ENCODE measurements around the gene CCDC106. TPM values are rescaled to one million over a fixed set of nuclear protein-coding genes. Genes with fewer than 3 reads are reported as not detected.
A peak's percentile ranks its signal among the peaks of the same experiment; 100 is the strongest.

CCDC106 gene
- total RNA-seq, 1 experiment from 2014 or later, result 19.9 TPM

DNA sequence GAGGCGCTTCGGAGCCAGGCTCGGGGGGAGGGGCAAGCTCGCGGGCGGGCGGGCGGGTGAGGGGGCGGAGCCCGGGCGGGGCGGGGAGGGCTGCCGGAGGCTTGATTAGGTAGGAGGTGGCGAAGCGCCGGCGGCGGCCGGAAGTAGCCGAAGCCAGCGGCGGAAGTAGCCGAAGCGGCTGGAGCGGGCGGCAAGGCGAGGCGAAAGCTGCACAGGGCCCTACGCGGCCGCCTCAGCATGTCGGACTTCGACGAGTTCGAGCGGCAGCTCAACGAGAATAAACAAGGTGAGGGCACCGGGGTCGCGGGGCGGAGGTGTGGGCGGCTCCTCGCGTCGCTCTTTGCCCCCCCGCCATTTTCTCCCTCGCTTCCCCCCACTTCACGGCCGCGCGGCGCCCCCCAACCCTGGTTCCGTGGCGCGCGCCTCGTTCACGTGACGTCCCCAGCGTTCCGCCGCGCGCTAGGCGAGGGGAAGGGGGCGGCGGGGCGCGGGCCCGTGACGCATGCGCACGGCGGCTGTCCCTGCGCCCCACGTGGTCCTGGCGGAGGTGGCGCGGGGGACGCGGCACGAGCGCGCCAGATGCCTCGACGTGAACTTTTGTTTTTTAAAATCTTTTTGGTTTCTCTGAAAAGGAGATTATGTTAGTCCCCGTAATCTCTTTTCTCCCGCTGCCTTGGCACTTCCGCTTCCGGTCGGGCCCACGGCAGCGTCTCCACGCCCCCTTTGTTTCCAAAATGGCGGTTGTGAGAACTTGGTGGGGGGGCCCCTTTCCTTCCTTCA lies 7.0 kb downstream of the CCDC106 start, which contains the start of gene U2AF2:
Gene U2AF2 (plus strand): TSS at position 168 of the 780 bp plus-strand sequence. CDS start 70 bp downstream, at position 238.
- Histone ChIP-seq H3K9me3 (ENCODE audit: control insufficient read depth, low read depth, low read length) (no peaks in the 10 kb centered on the region), H2BK15ac (ENCODE audit: low read depth, low read length) (no peak within 1 kb of the TSS; the same call in 1 of the 2 replicates), H3K27me3 (ENCODE audit: insufficient read depth, low read length) (no peaks in the 10 kb centered on the region), H4K20me1 (ENCODE audit: control insufficient read depth, insufficient read depth, insufficient read length) (peaks cover 5% of the 10 kb centered on the region), H4K5ac (ENCODE audit: insufficient read length, low read depth, low read length) (peak within 1 kb of the TSS; percentile 86), H4K8ac (replicated peaks; ENCODE audit: insufficient read length, low read depth, low read length) (no peak within 1 kb of the TSS), H3K4me2 (ENCODE audit: insufficient read depth, insufficient read length, low read length) (peak within 1 kb of the TSS; percentile 98), H4K91ac (ENCODE audit: insufficient read length, low read depth, low read length) (peak within 1 kb of the TSS; percentile 76), H3K27ac (ENCODE audit: insufficient read length, low read depth, low read length) (peak within 1 kb of the TSS; percentile 84), H2BK12ac (ENCODE audit: insufficient read length, low read depth, low read length) (no peak within 1 kb of the TSS), H3K9ac (ENCODE audit: extremely low read depth, insufficient read length, low read length) (peak within 1 kb of the TSS; percentile 99), H3K56ac (ENCODE audit: insufficient read length, low read depth, low read length) (peak within 1 kb of the TSS; percentile 67), H2BK120ac (ENCODE audit: low read depth, low read length, poor library complexity, severe bottlenecking) (peak within 1 kb of the TSS; percentile 79), H2BK5ac (ENCODE audit: insufficient read length, low read length) (peak within 1 kb of the TSS; percentile 82), H3K23ac (ENCODE audit: insufficient read length, low read depth, low read length) (no peak within 1 kb of the TSS), H3K4me1 (ENCODE audit: insufficient read depth, low read length) (peaks cover 7% of the 10 kb centered on the region; the same call in 1 of the 2 replicates), H3K79me2 (ENCODE audit: insufficient read depth, low read length) (peaks cover 43% of the 10 kb centered on the region), H2AK5ac (ENCODE audit: insufficient read length, low read length) (no peak within 1 kb of the TSS), H3K79me1 (ENCODE audit: insufficient read depth, low read depth, low read length, poor library complexity, severe bottlenecking) (no peaks in the 10 kb centered on the region), H3K23me2 (ENCODE audit: insufficient read length, low read depth, low read length, poor library complexity, severe bottlenecking) (peaks cover 22% of the 10 kb centered on the region), H3T11ph (ENCODE audit: low read length) (peak within 1 kb of the TSS; percentile 81), H2AFZ (ENCODE audit: low read length) (peak within 1 kb of the TSS; percentile 94), H3K14ac (ENCODE audit: insufficient read depth, low read length) (peak within 1 kb of the TSS; percentile 99), H2BK20ac (ENCODE audit: low read depth, low read length, poor library complexity, severe bottlenecking) (no peak within 1 kb of the TSS), H3K4ac (ENCODE audit: low read depth, low read length) (peak within 1 kb of the TSS; percentile 14; the same call in 1 of the 2 replicates), H3K18ac (ENCODE audit: insufficient read length, low read depth, low read length) (peak within 1 kb of the TSS; percentile 98)
- Mint-ChIP-seq H3K4me3 (peak within 1 kb of the TSS; percentile 93 to 94), H3K4me1 (peaks cover 27 to 35% of the 10 kb centered on the region in 2 experiments), H3K36me3 (ENCODE audit: insufficient read depth in 1 of 3, low read depth in 3 of 3) (peaks cover 14 to 58% (median 38%) of the 10 kb centered on the region in 3 experiments), H3K27me3 (ENCODE audit: low read depth) (no peaks in the 10 kb centered on the region; the same call in 1 of the 2 replicates), H3K27ac (peak within 1 kb of the TSS; percentile 99 to 100 (median 100)), H3K9me3 (peaks cover 0 to 3% of the 10 kb centered on the region in 2 experiments; a peak in 3 of 5 replicates)
- TF ChIP-seq, protein P1, sequence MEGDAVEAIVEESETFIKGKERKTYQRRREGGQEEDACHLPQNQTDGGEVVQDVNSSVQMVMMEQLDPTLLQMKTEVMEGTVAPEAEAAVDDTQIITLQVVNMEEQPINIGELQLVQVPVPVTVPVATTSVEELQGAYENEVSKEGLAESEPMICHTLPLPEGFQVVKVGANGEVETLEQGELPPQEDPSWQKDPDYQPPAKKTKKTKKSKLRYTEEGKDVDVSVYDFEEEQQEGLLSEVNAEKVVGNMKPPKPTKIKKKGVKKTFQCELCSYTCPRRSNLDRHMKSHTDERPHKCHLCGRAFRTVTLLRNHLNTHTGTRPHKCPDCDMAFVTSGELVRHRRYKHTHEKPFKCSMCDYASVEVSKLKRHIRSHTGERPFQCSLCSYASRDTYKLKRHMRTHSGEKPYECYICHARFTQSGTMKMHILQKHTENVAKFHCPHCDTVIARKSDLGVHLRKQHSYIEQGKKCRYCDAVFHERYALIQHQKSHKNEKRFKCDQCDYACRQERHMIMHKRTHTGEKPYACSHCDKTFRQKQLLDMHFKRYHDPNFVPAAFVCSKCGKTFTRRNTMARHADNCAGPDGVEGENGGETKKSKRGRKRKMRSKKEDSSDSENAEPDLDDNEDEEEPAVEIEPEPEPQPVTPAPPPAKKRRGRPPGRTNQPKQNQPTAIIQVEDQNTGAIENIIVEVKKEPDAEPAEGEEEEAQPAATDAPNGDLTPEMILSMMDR (conservative IDR thresholded peaks at IDR 0.05), result no peak
- DNase-seq, result peak; percentile 95
- WGBS (ENCODE audit: extremely low coverage, insufficient read length, low lambda C conversion rate), result no CpG with 5 or more reads among the region's 95 CpGs

All from H9 (cell line).